IMR-90 (cell line): ENCODE data around the gene SRSF10. TPM values are rescaled to one million over a fixed set of nuclear protein-coding genes. Genes with fewer than 3 reads are reported as not detected.

ENCODE experiments used
- ATAC-seq: fragments of 200-7000 bp; cut with Tn5 transposase; 2 replicates; pipeline ENCODE4 v1.9.1; 2020; ENCODE audit warnings: low read depth, mild to moderate bottlenecking, moderate library complexity
- BruUV-seq: library from RNA; stranded (reverse); fragments of 400-500 nt; replicated peaks from 2 replicates; lab custom pipeline; 2021; lab: Mats Ljungman, UMichigan
- CTCF ChIA-PET: fragments of 300-600 bp; formaldehyde crosslinking; extraction: SDS; loops from one replicate; lab custom pipeline; 2021; ENCODE audit warnings: antibody characterized with exemption; lab: Yijun Ruan, JAX
- POLR2A ChIA-PET: fragments of 300-600 bp; sonication (Branson Sonifier 250); formaldehyde crosslinking; loops from one replicate; lab custom pipeline; 2022; ENCODE audit warnings: antibody characterized with exemption; ENCODE audit not compliant: unreplicated experiment; lab: Charles Lee
- DNase-seq: peaks from one replicate; pipeline ENCODE4 v3.0.0; 2013
- H2AFZ ChIP-seq: replicated peaks from 2 replicates; pipeline ENCODE3; 2013; ENCODE audit warnings: low read length, mild to moderate bottlenecking; ENCODE audit not compliant: poor library complexity
- H2AK5ac ChIP-seq: 2 replicates; pipeline ENCODE4 v1.6.1; 2013; ENCODE audit warnings: low read depth, low read length, inconsistent platforms
- H2AK9ac ChIP-seq: replicated peaks from 2 replicates; pipeline ENCODE3; 2013; ENCODE audit warnings: mild to moderate bottlenecking, low read depth, low read length, moderate library complexity; ENCODE audit not compliant: poor library complexity
- H2BK120ac ChIP-seq: 2 replicates; pipeline ENCODE4 v1.6.1; 2013; ENCODE audit warnings: low read depth, low read length, inconsistent platforms
- H2BK15ac ChIP-seq: 3 replicates; pipeline ENCODE4 v1.6.1; 2013; ENCODE audit warnings: low read depth, low read length, inconsistent platforms
- H2BK20ac ChIP-seq: 2 replicates; pipeline ENCODE4 v1.6.1; 2013; ENCODE audit warnings: low read depth, mild to moderate bottlenecking, inconsistent platforms, low read length, moderate library complexity
- H2BK5ac ChIP-seq: 2 replicates; pipeline ENCODE4 v1.6.1; 2013; ENCODE audit warnings: mild to moderate bottlenecking, low read depth, low read length, inconsistent platforms; ENCODE audit not compliant: poor library complexity, severe bottlenecking
- H3K14ac ChIP-seq: replicated peaks from 2 replicates; pipeline ENCODE4 v1.6.1; 2013; ENCODE audit warnings: low read depth, low read length, inconsistent platforms
- H3K18ac ChIP-seq: 2 replicates; pipeline ENCODE4 v1.6.1; 2013; ENCODE audit warnings: low read depth, low read length, control low read depth
- H3K23ac ChIP-seq: 2 replicates; pipeline ENCODE4 v1.6.1; 2013; ENCODE audit warnings: low read depth, low read length, inconsistent platforms
- H3K27ac ChIP-seq: 2 replicates; pipeline ENCODE4 v1.5.1; 2013; ENCODE audit warnings: mild to moderate bottlenecking, control low read depth, low read length; ENCODE audit not compliant: insufficient read depth
- H3K27me3 ChIP-seq: 2 replicates; pipeline ENCODE4 v1.6.1; 2013; ENCODE audit warnings: low read length; ENCODE audit not compliant: control insufficient read depth, insufficient read depth
- H3K36me3 ChIP-seq: 2 replicates; pipeline ENCODE4 v1.6.1; 2013; ENCODE audit warnings: low read length, mixed read lengths; ENCODE audit not compliant: control insufficient read depth, insufficient read depth
- H3K4ac ChIP-seq: 2 replicates; pipeline ENCODE4 v1.6.1; 2013; ENCODE audit warnings: low read depth, low read length, inconsistent platforms
- H3K4me1 ChIP-seq: 2 replicates; pipeline ENCODE4 v1.6.1; 2013; ENCODE audit warnings: low read length, mixed read lengths; ENCODE audit not compliant: control insufficient read depth, insufficient read depth
- H3K4me2 ChIP-seq: 2 replicates; pipeline ENCODE4 v1.6.1; 2013; ENCODE audit warnings: low read depth, mild to moderate bottlenecking, control low read depth, low read length, moderate library complexity
- H3K4me3 ChIP-seq: 2 replicates; pipeline ENCODE4 v1.5.1; 2013; ENCODE audit warnings: low read depth, mild to moderate bottlenecking, control low read depth, low read length, moderate library complexity; ENCODE audit not compliant: insufficient read depth
- H3K56ac ChIP-seq: 2 replicates; pipeline ENCODE4 v1.6.1; 2013; ENCODE audit warnings: low read length, inconsistent platforms; ENCODE audit not compliant: insufficient read depth; ENCODE audit errors: extremely low read depth
- H3K79me1 ChIP-seq, 2 experiments: 2 replicates each; pipeline ENCODE4 v1.6.1; 2013; ENCODE audit warnings: low read length in 2 of 2, inconsistent platforms in 1 of 2, low read depth in 1 of 2
- H3K9ac ChIP-seq: 2 replicates; pipeline ENCODE4 v1.6.1; 2013; ENCODE audit warnings: low read depth, low read length, control low read depth
- H3K9me1 ChIP-seq: 2 replicates; pipeline ENCODE4 v1.6.1; 2013; ENCODE audit warnings: low read length, inconsistent platforms; ENCODE audit not compliant: insufficient read depth
- H3K9me3 ChIP-seq: 2 replicates; pipeline ENCODE4 v1.6.1; 2013; ENCODE audit warnings: low read length; ENCODE audit not compliant: control insufficient read depth, insufficient read depth
- H4K20me1 ChIP-seq: 2 replicates; pipeline ENCODE4 v1.6.1; 2013; ENCODE audit warnings: low read length, inconsistent platforms; ENCODE audit not compliant: insufficient read depth
- H4K5ac ChIP-seq: 2 replicates; pipeline ENCODE4 v1.6.1; 2013; ENCODE audit warnings: mild to moderate bottlenecking, low read depth, low read length, control low read depth
- H4K8ac ChIP-seq, 2 experiments: 2 replicates each; pipeline ENCODE4 v1.6.1; 2013; ENCODE audit warnings: low read depth in 2 of 2, low read length in 2 of 2, control low read depth in 1 of 2, inconsistent platforms in 1 of 2
- H4K91ac ChIP-seq: 2 replicates; pipeline ENCODE4 v1.6.1; 2013; ENCODE audit warnings: low read depth, low read length, inconsistent platforms; ENCODE audit not compliant: insufficient read depth
- BHLHE40 ChIP-seq: fragments of 150-350 bp; IDR thresholded peaks from 2 replicates; pipeline ENCODE4 v1.6.1; 2016; ENCODE audit warnings: mild to moderate bottlenecking, low read depth, low read length
- CHD1 ChIP-seq: IDR thresholded peaks from 2 replicates; pipeline ENCODE4 v1.6.1; 2012; ENCODE audit warnings: low read depth, low read length, improper control_type of control experiment
- CTCF ChIP-seq: conservative IDR thresholded peaks from 2 replicates; pipeline ENCODE4 v1.5.1; 2012; ENCODE audit warnings: mild to moderate bottlenecking, low read depth, low read length, improper control_type of control experiment
- FOS ChIP-seq: fragments of 150-350 bp; IDR thresholded peaks from 2 replicates; pipeline ENCODE4 v1.6.1; 2016; ENCODE audit warnings: low read depth, low read length
- MXI1 ChIP-seq: IDR thresholded peaks from 2 replicates; pipeline ENCODE4 v1.6.1; 2012; ENCODE audit warnings: low read depth, mild to moderate bottlenecking, low read length, moderate library complexity, borderline replicate concordance
- NFE2L2 ChIP-seq: fragments of 150-350 bp; IDR thresholded peaks from 2 replicates; pipeline ENCODE4 v1.6.1; 2016; ENCODE audit warnings: low read depth, mild to moderate bottlenecking, low read length
- POLR2A ChIP-seq: IDR thresholded peaks from 2 replicates; pipeline ENCODE4 v1.6.1; 2012; ENCODE audit warnings: mild to moderate bottlenecking, low read depth, low read length
- RCOR1 ChIP-seq: IDR thresholded peaks from 2 replicates; pipeline ENCODE4 v1.6.1; 2012; ENCODE audit warnings: mild to moderate bottlenecking, low read length, improper control_type of control experiment; ENCODE audit not compliant: insufficient replicate concordance
- RFX5 ChIP-seq: IDR thresholded peaks from 2 replicates; pipeline ENCODE4 v1.8.0; 2012; ENCODE audit warnings: low read depth, mild to moderate bottlenecking, low read length, moderate library complexity
- SMC3 ChIP-seq: fragments of 150-350 bp; IDR thresholded peaks from 2 replicates; pipeline ENCODE4 v1.6.1; 2016; ENCODE audit warnings: low read depth, mild to moderate bottlenecking, antibody characterized with exemption, low read length, moderate library complexity
- WGBS, 2 experiments: methylation state at CpG; one replicate each; pipeline versions ENCODE4 v1.1.5 to v1.1.7; 2013; ENCODE audit warnings: missing lambda C conversion rate in 2 of 2; ENCODE audit not compliant: insufficient read length in 1 of 2; ENCODE audit errors: extremely low coverage in 2 of 2; 5-methylcytosine and 5-hydroxymethylcytosine counted together
- dilution Hi-C: fragments of 300-500 bp; cut with HindIII; formaldehyde crosslinking; loops from one replicate; pipeline ENCODE4 v1.14.3; 2018; ENCODE audit warnings: low sequenced_read_pairs; ENCODE audit not compliant: unreplicated experiment
- in situ Hi-C: fragments of 300-500 bp; cut with MboI; formaldehyde crosslinking; loops from 3 replicates; pipeline ENCODE4 v1.14.3; 2019; ENCODE audit warnings: low sequenced_read_pairs, inconsistent platforms, mixed read lengths
- intact Hi-C: fragments of 100-400 bp; cut with micrococcal nuclease; formaldehyde crosslinking; loops from 2 replicates; pipeline ENCODE4 v1.10.0; 2022
- polyA plus RNA-seq, 3 experiments: library from polyadenylated mRNA; depleted of rRNA; stranded (reverse); fragments of >200 nt; gene quantifications; 2 replicates each; pipeline ENCODE4 v1.2.3, GENCODE V29; 2012; ENCODE audit warnings: low replicate concordance in 1 of 3
- total RNA-seq: library from RNA; depleted of rRNA; stranded (reverse); fragments of >200 nt; gene quantifications from 2 replicates; pipeline ENCODE4 v1.2.3, GENCODE V29; 2012
- TF ChIP-seq, protein P1 (sequence below): fragments of 150-350 bp; IDR thresholded peaks from 2 replicates; pipeline ENCODE4 v1.6.1; 2016; ENCODE audit warnings: low read depth, mild to moderate bottlenecking, low read length, moderate library complexity, borderline replicate concordance
- TF ChIP-seq, protein P2 (sequence below): fragments of 150-350 bp; IDR thresholded peaks from 2 replicates; pipeline ENCODE4 v1.6.1; 2017; ENCODE audit warnings: mild to moderate bottlenecking, antibody characterized with exemption, low read length, low read depth

SRSF10 gene
- total and polyA plus RNA-seq, 2 of the 4 experiments (the other 2 are of a cell fraction): 90.1 to 110 TPM

- H4K8ac ChIP-seq: no peak overlapping the region
- intact Hi-C loops (no loop called here), in situ Hi-C loops (no loop called here), dilution Hi-C loops (no loop called here)
- H3K27me3 ChIP-seq: peaks cover 16% of the 10 kb centered on the region
- no peak overlapping the region for H2AK5ac ChIP-seq
- H3K56ac ChIP-seq: no peak overlapping the region
- no peaks in the 10 kb centered on the region for H3K9me3 ChIP-seq
- ChIA-PET POLR2A (no interaction called here), CTCF (interaction anchor here (0.7 kb wide), 1 partner anchor 13 kb away, joined by 4 read pairs; no protein-coding TSS in a partner anchor)
- H2BK120ac ChIP-seq: no peak overlapping the region
- no peak overlapping the region for H4K91ac ChIP-seq
- no peak overlapping the region for H2BK15ac ChIP-seq
- no peaks in the 10 kb centered on the region for H3K9me1 ChIP-seq
- no peak overlapping the region for H3K23ac ChIP-seq
- H4K20me1 ChIP-seq: no peaks in the 10 kb centered on the region
- no peak for DNase-seq
- no peaks in the 10 kb centered on the region for H3K4me1 ChIP-seq
- H3K4ac ChIP-seq: no peak overlapping the region
- H4K5ac ChIP-seq: no peak overlapping the region
- H3K79me1 ChIP-seq: no peaks in the 10 kb centered on the region
- ATAC-seq: 0 out of 2 replicates have a peak, but pooled peaks have one; percentile 32
- H3K4me3 ChIP-seq: no peak overlapping the region
- no peak overlapping the region for H2BK5ac ChIP-seq
- no peak overlapping the region for H3K9ac ChIP-seq
- no CpG with 5 or more reads among the region's 6 CpGs for WGBS, 2 experiments
- no peak overlapping the region for H2AK9ac ChIP-seq
- H3K4me2 ChIP-seq: no peak overlapping the region
- no peak overlapping the region for H3K14ac ChIP-seq
- BruUV-seq: no TSS peak
- no peak overlapping the region for H3K27ac ChIP-seq
- H3K18ac ChIP-seq: no peak overlapping the region
- TF ChIP-seq, protein P1, sequence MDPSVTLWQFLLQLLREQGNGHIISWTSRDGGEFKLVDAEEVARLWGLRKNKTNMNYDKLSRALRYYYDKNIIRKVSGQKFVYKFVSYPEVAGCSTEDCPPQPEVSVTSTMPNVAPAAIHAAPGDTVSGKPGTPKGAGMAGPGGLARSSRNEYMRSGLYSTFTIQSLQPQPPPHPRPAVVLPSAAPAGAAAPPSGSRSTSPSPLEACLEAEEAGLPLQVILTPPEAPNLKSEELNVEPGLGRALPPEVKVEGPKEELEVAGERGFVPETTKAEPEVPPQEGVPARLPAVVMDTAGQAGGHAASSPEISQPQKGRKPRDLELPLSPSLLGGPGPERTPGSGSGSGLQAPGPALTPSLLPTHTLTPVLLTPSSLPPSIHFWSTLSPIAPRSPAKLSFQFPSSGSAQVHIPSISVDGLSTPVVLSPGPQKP: no peak
- TF ChIP-seq BHLHE40 (no peak), CTCF (no peak), MXI1 (no peak), FOS (no peak), RCOR1 (no peak), CHD1 (no peak), POLR2A (no peak), RFX5 (no peak), NFE2L2 (no peak), SMC3 (no peak)
- TF ChIP-seq, protein P2, sequence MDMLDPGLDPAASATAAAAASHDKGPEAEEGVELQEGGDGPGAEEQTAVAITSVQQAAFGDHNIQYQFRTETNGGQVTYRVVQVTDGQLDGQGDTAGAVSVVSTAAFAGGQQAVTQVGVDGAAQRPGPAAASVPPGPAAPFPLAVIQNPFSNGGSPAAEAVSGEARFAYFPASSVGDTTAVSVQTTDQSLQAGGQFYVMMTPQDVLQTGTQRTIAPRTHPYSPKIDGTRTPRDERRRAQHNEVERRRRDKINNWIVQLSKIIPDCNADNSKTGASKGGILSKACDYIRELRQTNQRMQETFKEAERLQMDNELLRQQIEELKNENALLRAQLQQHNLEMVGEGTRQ: no peak
- H2AFZ ChIP-seq: no peak overlapping the region
- H3K36me3 ChIP-seq: no peaks in the 10 kb centered on the region
- no peak overlapping the region for H2BK20ac ChIP-seq
These were observed 43.5 kb downstream of the SRSF10 start for GRCh38 chr1:23936481-23937176.
